Ureter (tissue), 1 donor: ENCODE results near the gene BICD1. TPM values are rescaled to one million over a fixed set of nuclear protein-coding genes. Genes with fewer than 3 reads are reported as not detected.
"Not testable (repeated sequence)": the region's sequence is repeated elsewhere in the genome, so short reads cannot be mapped to it uniquely, and the experiment has no call there.

Source experiments
- DNase-seq: peaks from one replicate; pipeline ENCODE4 v3.0.0-alpha.2; 2020; ENCODE audit warnings: low spot score
- total RNA-seq: library from RNA; stranded (reverse); gene quantifications from one replicate; pipeline ENCODE4 v1.2.4, GENCODE V29; 2023
- donor health status: DM: yes; HTN: yes; CAD: no.

The BICD1 gene
- total RNA-seq, 1 donor from 2014 or later: 32.9 TPM

DNA sequence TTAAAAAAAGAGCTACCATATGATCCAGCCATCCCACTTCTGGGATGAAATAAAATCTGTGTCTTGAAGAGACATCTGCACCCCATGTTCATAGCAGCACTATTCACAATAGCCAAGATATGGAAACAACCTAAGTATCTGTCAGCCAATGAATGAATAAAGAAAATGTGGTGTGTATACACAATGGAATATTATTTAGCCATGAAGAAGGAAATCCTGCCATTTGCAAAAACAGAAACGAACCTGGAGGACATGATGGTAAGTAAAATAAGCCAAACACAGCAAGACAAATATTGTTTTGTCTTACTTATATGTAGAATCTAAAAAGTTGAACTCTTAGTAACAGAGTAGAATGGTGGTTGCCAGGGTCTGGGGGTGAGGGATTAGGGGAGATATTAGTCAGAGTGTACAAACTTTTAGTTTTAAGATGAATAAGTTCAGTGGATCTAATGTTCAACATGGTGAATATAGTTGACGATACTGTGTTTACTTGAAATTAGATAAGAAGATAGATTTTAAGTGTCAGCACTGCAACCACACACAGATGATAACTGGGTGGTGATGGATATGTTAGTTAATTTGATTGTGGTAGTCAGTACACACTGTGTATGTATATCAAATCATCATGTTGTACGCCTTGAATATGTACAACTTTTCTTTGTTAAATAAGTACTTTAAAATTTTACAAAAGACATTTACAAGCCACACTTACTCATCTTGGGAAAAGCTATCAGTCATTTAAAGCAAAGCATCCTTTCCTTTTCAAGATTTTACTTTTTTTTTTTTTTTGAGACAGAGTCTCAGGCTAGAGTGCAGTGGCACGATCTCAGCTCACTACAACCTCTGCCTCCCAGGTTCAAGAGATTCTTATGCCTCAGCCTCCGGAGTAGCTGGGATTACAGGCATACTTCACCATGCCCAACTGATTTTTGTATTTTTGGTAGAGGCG lies 89.9 kb downstream of the BICD1 start:
- no peak for DNase-seq

DNA sequence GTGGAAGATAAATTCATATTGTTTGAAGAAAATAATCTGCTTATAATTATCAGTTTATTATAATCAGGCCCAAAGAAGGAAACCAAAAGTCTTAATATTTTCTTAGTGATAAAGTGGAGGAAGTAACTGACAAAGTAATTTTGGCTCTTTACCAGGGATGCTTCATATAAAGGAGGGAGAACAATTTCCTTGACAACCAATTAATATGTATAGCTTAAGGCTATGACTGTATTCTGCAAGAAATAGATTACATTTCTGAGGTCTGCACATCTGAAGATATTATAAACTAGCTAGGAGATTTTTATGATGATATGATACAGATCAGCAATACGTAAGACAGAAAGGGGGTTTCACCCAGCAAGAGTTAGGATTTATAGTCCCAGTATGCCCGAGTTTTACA lies 90.8 kb downstream of the BICD1 start:
- no peak for DNase-seq

DNA sequence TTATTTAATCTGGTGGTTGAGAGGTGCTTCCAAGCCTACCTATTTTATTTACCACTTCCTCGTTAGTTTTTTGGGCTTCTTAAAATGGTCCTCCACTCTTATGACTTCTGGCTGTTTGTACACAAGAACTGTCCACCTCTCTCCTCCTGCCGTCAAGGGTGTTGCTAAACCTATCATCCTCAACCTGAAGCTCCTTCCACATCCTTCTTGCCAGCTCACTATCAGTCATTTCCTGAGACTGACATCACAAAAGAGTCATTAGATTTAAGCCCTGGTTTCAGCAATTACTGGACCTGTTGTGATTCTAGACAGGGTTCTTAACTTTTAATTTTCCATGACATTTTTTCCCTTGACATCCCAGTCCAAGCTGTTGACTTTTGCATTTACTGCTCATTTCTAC lies 91.9 kb downstream of the BICD1 start:
- DNase-seq: no peak

DNA sequence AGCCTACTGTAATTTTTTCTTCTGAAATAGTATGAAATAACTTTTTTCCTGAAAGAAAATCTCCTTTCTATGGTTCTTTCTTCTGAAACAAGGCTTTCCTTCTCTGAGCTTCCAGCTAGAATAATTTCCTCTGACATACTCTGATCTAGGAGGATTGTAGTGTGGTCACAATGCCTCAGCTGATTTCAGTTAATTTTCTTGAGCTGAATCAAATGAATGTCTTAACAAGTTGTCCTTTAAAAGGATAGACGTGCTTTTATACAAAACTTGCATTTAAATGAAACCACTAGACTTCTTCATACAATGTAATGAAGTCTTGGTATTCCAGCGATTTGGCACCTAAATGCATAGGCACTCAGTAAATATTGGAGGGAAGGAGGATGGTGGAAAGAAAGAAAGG lies 94.4 kb downstream of the BICD1 start:
- DNase-seq: no peak

DNA sequence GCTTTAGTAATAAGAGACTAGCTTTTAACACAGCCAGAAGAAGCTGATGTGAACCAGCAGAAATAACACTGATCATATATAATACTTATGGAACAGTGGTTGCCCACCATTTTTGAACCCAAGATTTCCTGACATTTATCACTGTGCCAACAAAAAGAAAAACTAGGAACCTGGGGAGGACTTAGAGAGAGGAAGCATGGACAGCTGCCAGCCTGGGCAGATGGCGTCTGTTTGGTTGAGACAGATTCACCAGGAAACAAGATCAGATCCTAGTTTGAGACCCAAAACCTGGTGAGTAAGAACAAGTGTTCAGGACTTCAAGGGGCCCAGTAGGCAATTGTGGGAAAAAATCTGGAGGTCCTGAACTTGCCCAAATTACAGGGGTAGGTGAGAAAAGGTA lies 95.3 kb downstream of the BICD1 start:
- no peak for DNase-seq

DNA sequence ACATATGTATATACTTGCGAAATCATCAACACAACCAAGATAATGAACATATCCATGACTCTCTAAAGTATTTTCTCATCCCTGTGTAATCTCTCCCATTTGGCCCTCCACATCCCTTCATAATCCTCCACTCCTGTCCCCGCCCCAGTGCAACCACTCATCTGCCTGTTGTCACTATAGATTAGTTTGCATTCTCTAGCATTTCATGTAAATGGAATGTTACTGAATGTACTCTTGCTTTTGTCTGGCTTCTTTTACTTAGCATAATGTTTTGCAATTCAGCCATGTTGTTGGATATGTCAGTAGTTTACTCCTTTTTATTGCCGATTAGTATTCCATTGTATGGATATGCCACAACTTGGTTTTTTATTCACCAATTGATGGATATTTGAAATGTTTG lies 99.1 kb downstream of the BICD1 start:
- no peak for DNase-seq

DNA sequence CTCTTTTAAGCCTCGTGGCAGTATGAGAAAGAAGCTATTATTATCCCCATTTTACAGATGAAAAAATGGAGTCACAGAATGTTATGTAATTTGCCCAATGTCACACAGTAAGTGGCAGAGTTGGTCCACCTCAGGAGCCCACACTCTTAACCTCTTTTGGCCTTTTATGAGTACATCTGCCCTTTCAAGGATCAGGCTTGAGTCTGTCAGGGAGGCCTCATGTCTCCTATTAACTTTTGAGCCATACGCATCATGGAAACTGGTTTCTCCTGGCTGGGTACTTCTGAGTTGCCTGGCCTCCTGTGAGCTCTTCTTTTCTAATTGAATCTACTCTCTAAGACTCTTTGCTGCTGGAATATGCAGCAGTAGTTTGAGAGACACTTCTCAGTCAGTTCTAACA lies 101.7 kb downstream of the BICD1 start:
- no peak for DNase-seq

DNA sequence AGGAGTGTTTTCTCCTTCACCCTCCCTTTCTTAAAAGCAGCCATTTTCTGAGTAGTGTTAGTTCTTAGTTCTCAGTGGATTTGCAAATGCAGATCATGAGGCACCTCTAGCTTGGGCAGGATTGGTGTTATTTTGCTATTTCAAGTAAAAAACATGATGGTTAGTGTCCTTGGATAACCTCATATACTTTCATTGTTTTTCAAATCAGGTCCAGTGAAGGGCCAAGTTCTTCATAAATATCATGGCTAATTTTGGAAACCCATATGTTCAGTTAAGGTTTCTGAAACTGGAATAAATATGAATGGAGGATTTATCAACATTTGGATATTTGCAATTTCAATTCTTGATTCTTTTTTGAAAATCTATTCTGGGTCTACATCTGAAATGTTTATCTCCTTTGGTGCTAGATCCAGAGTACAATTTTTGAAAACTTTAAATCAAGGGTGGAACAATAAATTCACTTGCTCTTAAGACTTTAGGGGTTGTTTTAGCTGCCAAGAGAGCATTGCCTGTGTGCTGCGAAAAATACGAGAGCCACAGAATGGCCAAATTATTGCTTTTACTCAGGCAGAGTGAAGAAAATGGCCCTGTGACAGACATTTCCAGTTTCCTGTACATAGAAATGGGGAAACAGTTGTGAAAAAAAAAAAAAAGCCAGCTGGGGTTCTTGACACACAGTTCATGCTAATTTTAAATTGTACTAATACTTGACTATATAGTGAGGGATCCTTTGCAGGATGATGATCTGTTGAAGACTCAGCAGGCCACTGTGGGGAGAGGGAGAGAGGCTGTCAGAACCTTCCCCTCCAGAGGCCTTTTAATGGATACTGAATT lies 104.6 kb downstream of the BICD1 start:
- no peak for DNase-seq

DNA sequence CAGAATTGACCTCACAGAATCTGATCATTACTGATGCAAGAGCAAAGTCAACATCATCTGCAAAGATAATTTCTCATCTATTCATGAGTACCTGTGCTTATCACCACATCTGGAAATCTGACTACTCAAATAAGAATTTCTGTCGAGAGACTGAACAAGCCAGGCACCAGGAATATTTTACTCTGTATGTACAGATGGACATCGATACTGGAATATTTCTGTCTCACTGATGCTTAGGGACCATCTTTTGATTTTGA lies 105.2 kb downstream of the BICD1 start:
- DNase-seq: no peak

DNA sequence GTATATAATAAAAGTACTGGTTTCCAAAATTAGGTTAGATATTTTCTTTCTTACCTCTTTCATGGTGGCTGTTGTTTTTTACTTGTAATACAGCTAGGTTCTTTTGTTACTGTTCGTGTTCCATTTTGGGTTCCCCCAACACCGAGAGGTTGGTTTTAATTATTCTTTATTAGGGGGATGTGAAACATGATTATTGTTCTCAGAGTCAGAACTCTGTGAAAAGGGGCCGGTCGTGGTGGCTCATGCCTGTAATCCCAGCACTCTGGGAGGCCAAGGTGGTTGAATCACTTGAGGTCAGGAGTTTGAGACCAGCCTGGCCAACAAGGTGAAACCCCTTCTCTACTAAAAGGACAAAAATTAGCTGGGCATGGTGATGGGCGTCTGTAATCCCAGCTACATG lies 108.1 kb downstream of the BICD1 start:
- no peak for DNase-seq

DNA sequence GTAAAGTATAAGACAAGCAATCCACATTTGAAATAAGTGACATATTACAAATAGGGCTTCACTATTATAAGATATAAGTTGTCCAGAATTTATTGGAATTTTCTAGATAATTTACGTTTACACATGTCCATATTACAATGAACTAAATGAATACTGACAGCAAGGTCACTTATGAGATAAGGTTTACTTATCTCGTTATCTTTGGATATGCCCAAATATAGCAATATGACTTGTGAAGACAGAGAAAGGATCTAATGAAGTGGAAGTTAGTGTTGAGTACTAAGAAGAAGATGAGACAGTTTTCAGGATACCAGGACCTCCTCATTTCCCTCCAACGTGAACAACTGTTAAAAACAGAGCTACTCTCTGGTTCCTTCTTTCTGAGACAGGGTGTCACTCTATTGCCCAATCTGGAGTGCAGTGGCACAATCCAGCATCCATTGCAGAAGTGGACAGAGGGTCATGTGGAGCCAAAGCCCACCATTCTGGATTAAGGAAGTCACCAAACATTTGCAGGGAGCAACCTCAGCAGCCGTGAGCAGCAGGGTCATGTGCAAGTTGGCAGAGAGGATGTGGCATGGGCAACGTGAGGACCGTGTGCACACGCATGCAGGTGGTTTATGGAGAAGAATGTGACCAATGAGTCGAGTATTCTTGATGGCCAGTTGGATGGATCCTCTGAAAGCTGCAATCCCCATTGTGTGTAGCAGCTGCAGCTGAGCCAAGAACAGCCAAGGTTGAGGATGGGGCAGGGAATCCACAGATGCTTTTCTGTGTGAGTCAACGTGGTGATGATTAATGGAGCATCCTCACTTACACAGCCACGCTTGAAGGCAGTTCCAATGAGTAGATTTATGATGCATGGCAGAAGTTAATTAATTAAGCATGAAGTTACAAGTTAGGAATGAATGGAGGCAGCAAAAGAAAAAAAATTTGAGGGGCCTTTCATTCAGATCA lies 111.0 kb downstream of the BICD1 start:
- DNase-seq: no peak

DNA sequence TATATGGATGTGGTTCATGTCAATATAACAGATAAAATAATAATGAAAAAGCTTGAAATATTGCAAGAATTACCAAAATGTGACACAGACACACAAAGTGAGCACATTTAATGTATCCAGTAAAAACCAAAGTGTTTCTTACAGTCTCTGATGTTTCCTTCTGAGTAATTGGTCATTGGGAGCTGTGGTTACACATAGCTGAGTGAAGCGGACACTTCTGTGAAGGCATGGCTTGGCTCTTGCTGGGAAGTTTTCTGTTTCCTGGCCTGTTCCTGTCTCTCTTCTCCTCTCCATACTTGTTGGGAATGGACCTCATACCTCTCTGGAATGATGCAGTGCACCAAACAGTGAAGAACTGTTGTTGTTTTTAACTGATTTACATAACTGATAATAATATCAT lies 117.3 kb downstream of the BICD1 start:
- no peak for DNase-seq

DNA sequence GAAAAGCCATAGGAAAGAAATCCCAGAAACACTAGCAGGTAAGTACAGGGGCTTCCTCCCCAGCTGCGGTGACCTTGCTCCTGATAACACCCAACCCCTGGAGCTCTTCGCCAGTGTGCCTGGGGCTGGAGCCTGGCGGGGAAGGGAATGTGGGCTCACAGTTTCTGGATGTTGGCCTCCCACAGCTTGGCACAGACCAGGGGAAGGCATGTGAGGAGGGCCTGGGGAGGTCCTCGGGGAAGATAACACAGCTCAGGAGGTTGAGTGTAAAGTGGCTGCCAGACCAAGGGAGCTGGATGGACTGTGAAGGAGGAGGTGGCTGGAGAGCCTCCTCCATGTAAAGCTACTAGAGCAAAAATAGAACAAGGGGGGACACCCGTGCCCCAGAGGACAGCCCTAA lies 120.1 kb downstream of the BICD1 start:
- no peak for DNase-seq

DNA sequence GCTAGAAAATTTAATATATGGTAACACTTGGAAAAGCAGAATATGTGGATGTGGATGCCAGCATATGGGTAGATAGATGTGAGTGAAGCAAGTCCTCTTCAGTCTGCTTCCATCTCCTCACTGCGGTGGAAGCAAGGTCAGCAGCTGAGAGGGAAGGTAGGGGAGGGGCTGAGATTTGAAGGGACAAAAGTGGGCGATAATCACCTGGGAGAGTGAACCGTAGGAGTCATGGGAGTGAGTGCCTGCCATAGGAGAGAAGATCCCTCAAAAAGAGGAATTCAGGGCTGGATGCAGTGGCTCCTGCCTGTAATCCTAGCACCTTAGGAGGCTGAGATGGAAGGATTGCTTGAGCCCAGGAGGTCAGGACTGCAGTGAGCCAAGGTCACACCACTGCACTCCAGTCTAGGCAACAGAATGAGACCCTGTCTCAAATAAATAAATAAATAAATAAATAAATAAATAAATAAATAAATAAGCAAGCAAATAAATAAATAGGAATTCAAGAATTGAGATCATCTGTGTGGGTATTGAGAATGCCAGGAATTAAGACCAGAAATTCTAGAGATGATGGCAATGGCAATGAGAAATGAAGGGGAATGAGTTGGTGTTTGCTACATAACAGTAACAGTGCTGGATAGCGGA lies 123.4 kb downstream of the BICD1 start:
- DNase-seq: no peak

DNA sequence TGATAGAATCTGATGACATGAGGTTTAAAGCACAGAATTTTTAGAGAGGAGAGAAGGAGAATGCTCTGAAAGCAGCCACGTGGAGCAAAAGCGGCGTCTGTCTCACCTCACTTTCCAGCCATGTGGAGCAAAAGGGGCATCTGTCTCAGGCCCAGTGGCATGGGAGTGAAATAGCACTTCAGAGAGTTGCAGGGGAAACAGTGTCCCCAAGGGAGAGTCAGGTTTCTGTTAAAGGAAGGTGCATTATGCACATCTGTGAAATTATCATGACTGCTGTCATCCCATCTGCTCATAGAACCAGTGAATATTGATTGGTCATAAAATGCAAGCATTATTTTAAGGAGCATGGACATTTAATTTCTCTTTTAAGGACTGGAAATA lies 124.0 kb downstream of the BICD1 start:
- no peak for DNase-seq

DNA sequence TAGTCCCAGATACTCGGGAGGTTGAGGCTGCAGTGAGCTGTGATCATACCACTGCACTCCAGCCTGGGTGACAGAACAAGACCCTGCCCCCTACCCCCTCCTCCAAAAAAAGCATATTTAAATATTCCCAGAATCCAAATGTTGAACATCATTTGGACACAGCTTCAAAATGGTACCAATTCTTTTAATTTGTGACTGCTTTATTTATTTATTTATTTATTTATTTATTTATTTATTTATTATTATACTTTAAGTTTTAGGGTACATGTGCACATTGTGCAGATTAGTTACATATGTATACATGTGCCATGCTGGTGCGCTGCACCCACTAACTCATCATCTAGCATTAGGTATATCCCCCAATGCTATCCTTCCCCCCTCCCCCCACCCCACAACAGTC lies 124.7 kb downstream of the BICD1 start:
- not testable (repeated sequence) for DNase-seq

DNA sequence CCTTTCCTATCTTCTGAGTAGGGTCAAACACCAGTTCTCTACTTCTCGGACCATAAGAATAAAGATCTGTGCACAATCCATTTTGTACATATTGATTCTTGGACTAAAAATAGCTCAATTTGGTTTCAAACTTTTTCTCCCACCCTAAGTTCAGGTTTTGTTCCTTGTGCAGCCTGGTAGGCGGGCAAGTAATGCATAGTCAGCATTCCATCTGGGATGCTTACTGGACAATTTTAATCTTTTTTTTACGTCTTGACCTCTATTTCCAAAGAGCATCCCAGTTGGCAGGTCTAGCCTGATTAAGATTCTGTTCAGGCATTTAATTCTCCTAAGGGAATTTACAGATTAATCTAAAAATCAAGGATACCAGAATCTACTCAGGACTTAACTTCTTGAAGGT lies 126.9 kb downstream of the BICD1 start:
- DNase-seq: no peak

DNA sequence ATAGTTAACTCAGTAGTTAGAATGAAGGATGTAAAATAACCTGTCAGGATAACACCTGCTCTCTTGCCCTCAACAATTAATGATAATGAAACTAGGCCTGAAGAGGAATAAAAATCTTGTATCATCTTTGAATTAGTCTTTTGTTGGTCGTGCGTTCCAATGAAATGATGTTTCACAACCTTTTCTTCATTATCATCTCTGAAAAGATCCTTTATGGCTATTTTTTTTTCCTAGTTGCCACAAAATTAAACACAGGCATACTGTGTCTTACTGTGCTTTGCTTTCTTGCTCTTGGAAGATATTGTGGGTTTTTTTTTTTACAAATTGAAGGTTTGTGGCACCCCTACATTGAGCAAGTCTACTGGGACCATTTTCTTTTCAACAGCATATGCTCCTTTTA lies 128.6 kb downstream of the BICD1 start:
- no peak for DNase-seq

DNA sequence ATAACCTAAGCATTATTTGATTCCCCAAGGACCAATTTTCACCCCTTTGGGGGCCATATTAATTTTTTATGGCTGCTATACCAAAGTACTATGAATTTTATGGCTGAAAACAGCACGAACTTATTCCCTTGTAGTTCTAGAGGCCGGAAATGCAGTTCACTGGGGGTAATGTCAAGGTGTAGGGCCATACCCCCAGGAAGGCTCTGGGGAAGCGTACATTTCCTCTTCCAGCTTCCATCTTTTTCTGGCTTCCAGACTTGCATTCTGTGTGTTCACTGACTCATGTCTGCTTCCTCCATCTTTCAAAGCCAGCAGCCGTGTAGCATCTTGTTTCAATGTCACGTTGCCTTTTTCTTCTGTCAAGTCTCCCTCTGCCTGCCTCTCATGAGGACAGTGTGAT lies 133.5 kb downstream of the BICD1 start:
- DNase-seq: no peak

DNA sequence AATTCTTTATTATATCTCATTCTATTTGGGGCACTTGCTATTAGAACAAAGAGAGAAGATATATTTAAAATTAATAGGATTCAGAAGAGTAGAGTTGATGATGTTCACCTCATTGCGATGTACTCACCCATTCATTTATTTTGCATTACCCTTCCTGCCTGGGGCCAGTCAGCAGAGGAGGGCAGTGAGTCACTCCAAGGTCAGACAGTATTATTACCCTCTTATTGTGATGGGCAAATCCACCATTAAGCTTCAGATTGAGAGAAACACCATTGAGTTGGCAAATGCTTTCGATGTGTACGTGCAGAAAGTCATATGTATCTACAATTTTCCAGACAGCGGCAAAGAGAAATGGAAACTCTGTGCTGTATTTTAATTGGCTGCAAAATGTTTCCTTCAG lies 134.2 kb downstream of the BICD1 start:
- no peak for DNase-seq

DNA sequence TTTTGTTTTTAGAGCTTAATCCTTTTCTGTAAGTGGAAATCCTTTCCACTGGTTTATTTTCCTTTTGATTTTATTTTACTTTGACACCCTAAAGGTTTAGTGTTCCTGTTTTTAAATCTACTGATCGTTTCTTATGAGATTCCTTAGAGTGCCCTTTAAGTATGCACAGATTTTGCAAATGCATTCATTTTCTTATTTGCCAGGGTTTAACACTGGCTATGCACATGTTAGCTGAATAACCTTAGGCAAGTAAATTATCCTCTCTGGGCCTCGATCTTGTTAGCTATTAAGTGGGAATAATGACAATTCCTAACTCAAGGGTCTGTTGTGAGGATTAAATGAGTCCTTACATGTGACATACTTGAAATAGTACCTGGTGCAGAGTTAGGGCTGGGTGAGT lies 136.0 kb downstream of the BICD1 start:
- DNase-seq: no peak
